Measurements from ENCODE around the gene CITED2.
A peak's percentile ranks its signal among the peaks of the same experiment; 100 is the strongest.
"Not testable (repeated sequence)": the region's sequence is repeated elsewhere in the genome, so short reads cannot be mapped to it uniquely, and the experiment has no call there.

The CITED2 gene

DNA sequence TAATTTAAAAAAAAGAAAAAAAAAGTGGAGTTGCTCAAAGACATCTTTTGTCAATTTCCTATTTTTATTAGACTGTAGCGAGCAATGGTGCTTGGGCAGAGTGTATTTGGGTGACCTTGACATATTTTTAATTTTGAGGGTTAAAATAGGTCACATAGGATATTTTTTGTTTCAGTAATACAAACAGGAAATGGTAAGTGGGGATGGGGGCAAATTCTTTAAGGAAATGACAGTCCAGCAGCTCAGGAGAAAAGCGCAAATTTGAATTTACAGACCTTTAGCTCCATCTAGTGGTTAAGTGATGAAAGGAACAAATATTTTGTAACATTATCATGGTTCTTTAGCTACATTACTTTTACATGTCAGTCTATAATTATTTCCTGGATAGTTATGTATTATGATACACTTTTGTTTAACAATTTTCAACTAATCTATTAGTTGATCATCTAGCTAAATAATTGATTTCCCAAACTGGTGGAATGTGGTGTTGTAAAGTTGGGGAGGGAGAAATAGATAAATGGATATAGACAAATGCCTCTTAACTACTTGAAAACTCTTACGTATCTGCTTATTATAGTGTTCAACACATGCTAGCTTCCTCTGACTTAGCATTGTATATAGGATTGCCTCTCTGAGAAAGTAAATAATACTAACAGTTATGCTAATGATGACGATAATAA lies 10.0 kb downstream of the CITED2 start:
- peak in 1 of 2 donors; percentile 73 for DNase-seq

DNA sequence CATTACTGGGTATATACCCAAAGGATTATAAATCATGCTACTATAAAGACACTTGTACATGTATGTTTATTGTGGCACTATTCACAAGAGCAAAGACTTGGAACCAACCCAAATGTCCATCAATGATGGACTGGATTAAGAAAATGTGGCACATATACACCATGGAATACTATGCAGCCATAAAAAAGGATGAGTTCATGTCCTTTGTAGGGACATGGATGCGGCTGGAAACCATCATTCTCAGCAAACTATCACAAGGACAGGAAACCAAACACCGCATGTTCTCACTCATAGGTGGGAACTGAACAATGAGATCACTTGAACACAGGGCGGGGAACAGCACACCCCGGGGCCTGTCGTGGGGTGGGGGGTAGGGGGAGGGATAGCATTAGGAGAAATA lies 10.7 kb downstream of the CITED2 start:
- DNase-seq, result not testable (repeated sequence)

DNA sequence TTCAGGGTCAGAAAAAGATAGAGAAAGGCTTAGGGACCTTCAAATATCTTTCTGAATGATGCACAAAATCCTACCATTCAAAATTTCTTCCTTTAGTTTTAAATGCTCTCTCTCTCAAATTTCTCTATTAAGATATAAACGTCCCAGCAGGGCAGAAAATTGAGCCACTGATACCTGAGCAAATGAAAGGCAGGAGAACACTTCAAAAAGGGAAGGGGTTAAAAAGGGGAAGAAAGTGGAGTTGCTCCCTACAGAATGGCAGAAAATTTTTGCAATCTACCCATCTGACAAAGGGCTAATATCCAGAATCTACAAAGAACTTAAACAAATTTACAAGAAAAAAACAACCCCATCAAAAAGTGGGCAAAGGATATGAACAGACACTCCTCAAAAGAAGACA lies 11.3 kb downstream of the CITED2 start:
- not testable (repeated sequence) for DNase-seq

DNA sequence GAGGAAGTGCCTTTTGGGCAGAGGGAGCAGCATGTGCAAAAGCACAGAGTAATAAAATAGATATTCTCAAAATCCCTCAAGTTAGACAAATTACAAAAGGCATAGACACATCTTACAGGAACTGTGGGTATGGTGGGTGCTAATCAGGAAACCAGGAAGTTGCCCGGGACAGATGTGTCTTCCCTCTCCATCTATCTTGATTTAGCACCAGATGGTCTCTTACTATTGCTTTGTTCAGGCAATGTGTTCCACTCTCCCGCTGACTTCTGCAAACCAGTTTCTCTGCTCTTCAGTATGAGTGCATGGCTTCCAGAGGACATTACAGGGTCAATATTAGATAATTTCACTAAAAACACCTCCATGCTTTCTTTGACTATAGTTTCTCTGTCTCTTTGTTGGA lies 13.2 kb downstream of the CITED2 start:
- DNase-seq, result no peak

DNA sequence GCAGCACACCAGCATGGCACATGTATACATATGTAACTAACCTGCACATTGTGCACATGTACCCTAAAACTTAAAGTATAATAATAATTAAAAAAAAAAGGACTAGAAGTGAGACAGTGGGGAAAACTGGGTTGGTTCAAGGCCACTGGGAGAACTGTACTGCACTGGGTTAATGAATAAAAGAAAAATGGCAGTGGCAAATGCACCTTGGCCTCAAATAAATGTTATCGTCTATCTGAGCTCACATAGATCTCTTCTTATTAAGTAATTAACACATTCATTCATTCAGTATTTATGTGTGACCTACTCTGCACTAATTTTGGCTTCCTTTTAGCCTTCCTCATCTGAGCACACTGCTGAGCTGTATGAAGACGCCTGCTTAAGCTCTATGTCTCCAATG lies 17.5 kb downstream of the CITED2 start:
- no peak for DNase-seq

DNA sequence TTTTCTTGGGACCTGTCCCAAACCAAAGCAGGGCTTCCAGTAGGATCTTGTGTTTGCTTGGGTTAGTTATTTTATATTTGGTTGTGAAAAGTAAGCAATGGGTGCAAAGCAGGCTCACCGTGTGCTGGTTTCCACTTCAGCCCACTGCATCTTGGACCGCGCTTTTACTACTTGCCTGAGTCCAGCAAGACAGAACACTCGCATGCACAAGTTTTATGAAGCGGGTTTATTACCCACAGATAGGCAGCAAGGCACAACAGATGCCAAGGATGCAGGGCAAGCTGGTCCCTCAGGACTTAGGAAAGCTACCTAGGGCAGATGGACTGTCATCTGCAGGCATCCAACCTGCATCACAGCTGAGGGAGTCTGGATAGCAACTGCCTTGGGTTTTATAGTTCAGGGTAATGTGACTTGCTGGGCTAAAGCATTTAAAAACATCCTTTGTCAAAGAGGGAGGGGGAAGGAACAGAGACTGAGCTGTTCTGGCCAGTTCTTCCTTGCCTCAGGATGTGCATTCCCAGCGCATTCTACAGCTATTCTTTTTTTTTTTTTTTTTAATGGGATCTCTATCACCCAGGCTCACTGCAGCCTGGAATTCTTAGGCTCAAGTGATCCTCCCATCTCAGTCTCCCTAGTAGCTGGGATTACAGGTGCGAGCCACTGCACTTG lies 18.5 kb downstream of the CITED2 start:
- DNase-seq, result no peak

DNA sequence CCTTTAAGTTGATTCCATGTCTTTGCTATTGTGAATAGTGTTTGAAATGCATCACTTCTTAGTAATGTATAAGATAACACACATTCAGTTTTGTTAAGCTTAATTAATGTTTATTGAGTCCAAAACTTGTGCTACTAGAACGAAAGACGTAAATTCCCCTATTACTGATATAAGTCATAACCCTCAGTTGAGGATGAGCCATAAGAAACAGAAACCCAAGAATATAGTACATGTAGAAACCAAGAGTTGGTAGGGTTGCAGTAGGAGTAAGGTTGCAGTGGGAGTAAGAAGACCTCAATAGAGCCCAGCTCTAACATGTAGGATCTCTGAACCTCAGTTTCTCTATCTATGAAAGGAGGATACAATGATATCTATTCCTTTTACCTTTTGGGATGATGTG lies 19.3 kb downstream of the CITED2 start:
- DNase-seq, result no peak

DNA sequence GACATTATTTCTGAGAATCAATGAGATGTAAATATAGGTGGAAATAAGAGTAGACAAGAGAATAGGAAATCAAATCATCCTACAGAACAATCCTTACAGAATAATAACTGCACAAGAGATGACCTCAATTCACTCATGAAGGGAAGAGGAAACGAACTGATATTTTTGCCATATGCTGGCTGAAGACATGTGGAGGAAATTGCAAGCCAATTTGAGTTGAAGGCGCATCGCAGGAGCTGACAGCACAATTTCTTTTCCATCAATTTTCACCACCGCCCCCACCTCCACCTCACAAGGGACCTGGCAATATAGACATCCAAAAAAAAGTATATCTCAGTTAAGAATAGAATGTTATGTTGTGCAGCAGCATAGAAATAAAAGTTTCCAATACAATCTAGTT lies 20.3 kb downstream of the CITED2 start:
- DNase-seq, result no peak

DNA sequence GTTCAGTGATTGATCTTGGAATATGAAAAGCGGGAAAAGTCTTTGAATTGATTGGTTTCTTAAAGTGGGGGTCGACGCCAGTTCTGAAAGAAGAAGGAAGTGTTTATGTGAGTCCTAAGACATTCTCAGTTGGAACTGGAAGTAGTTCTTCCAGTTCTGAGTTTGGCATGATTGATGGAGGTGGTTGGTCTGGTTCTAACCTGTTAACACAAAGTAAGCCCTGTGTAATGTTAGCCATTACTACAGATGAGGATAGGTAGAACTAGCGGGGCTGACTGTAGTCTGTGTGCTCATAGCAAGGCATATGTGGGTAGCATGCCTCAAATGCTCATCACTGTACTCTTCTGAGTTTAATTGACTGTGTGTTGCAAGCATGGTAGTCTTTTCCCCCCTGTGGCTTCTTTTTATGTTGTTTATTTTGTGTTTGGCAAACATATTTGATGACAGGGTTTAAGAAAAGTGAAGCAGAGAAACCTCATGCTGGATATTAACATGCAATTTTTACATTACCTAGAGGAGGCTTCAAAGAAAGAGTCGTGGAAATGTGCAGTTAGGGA lies 24.9 kb downstream of the CITED2 start:
- DNase-seq, result no peak

DNA sequence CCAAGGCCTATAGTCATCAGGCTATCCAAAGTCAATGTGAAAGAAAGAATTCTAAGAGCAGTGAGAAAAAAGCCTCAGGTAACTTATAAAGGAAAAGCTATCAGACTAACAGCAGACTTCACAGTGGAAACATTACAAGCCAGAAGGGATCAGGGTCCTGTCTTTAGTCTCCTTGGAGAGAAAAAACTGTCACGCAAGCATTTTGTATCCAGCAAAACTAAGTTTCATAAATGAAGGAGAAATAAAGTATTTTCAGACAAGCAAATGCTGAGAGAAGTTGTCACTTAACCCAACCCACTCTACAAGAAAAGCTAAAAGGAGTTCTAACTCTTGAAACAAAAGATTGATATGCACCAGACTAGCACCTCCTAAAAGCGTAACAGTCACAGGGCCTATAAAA lies 28.1 kb downstream of the CITED2 start:
- no peak for DNase-seq

DNA sequence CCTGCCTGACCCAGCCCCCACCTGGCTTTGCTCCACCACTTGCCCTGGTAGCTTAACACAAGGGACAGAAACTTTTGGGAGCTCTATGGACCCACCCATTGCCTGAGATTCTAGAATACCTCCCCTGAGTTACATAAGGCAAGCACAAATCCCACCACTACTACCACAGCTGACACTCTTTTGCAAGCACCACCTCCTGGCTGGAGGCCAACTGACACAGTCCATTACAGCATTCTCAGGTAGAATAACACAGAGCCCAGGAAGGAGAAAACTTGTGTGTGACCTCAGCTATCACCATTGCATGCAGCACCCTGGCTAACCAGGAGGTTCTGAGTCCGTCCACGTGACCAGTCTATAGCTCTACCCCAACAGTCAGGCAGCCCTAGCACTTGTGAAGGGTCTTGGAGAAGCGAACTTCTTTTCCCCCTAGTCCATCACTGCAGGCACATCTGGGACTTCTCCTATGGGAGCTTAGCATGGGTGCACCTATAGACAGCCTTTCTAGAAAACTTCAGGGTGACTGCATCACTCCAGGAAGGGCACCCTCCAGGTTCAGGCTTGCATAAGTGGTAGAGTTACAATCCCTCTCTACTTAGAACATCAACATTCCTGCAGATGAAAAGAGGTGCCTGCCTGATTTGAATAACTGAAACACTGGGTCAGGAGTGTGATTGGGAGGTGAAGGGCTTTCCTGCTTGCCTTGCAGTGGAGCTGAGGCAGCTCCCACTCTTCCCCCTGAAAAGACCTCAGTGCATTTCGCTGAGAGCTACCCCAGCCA lies 30.1 kb downstream of the CITED2 start:
- DNase-seq, result no peak

DNA sequence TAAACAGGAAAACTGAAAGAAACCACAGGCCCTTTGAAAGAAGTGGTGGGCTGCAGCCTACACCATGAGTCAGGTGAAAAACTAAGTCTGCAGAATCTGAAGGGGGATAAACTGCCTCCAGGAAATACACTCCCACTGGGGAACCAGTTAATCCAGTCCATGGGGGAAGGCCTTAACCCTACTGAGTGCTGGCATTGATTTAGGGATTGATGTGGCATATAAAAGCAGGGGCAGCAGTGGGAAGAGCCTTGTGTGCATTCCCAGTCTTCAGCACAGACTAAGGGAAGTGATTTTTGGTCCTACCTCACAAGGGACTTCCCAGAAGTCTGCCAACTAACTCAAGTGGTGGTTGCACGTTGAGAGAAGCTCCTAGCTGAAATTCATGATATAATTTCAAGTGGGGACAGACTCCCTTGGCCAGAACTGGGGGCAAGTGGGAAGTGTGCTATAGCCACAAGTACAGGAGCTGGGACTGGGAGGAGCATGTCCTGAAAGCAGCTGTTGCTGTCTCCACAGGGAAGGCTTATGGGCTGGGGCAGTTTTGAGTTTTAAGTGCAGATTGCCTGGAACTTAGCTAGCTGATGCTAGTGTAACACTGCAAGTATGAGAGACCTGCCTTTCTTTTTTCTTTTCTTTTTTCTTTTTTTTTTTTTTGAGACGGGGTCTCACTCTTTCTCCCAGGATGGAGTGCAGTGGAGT lies 31.2 kb downstream of the CITED2 start:
- no peak for DNase-seq

DNA sequence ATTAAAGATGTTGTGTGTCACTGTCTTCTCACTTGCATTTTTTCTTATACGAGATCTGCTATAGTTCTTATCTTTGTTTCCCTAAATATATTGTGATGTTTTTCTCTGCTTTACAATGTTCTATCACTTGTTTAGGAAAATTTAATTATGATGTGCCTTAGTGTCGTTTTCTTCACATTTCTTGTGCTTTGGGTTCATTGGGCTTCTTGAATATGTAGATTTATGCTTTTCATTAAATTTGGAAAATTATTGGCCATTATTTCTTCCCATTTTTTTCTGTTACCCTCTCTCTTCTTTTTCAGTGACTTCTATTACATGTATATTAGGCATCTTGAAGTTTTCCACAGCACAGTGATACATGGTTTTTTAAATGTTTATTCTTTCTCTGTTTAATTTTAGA lies 33.4 kb downstream of the CITED2 start:
- no peak for DNase-seq

DNA sequence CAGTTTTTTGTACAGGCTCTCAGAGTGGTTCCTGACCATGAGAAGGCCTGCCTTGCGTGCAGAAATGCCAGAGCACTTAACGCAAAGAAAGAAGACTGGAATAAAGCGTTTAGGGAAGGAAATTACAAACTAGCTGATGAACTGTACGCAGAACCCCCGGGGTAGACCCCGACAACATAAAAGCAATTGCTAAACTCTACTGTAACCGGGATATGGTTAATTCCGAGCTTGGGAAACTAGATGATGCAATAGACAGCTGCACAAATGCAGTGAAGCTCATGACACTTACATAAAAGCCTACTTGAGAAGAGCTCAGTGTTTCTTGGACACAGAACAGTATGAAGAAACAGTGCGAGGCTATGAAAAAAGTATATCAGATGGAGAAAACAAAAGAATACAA lies 35.7 kb downstream of the CITED2 start:
- no peak for DNase-seq

DNA sequence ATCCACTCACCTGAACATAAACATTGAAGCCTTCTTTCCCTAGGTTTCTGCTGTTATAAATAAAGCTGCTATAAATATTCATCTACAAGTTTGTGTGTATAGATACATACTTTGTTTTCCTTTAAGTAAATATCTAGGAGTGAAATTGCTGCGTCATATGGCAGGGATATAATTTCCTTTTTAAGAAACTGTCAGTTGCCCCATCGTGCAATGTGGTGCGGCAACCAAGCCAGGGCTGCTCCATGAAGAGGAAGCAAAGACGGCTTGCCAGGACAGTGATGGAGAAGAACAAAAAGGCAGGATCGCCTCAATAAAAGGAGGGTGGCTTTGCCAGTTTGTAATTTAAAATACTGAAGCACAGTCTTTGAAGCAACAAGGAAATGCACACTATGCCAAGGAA lies 36.6 kb downstream of the CITED2 start:
- DNase-seq, result no peak

DNA sequence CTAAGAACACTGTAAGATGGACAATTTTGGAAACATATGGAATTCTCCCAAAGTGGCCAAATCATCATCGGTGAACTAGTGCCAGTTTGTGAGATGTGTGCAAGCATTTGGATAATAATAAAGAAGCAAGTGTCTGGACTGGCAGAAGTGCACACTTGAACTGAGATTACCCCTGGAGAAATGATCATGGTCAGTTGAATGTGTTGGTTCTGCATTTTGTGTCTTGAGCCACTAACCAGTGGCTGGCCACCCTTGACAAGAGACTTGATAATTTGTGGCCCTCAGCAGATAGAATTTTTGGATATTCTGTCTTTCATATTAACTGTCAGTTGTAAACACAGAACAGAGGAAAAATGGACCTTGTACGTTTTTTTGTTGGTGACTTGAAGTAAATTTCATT lies 37.4 kb downstream of the CITED2 start:
- no peak for DNase-seq

DNA sequence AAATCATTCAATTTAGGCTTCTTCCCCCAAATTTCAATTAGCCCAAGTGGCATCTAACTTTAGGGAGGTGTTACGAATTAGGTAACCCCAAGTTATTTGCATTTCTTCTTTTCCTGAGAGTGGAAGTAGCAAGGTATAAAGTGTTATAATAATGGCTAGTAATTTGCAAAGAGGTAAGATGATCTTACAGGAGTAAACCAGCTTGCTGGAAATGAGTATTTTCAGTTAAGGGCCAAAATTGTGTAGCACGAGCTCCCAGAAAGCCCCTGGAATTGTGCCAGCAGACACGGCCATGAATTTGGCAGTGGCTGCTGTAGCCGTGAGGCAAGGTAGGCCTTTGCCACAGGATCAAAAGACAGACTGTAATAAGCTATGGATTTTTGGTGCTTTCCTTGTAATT lies 38.0 kb downstream of the CITED2 start:
- DNase-seq, result no peak

DNA sequence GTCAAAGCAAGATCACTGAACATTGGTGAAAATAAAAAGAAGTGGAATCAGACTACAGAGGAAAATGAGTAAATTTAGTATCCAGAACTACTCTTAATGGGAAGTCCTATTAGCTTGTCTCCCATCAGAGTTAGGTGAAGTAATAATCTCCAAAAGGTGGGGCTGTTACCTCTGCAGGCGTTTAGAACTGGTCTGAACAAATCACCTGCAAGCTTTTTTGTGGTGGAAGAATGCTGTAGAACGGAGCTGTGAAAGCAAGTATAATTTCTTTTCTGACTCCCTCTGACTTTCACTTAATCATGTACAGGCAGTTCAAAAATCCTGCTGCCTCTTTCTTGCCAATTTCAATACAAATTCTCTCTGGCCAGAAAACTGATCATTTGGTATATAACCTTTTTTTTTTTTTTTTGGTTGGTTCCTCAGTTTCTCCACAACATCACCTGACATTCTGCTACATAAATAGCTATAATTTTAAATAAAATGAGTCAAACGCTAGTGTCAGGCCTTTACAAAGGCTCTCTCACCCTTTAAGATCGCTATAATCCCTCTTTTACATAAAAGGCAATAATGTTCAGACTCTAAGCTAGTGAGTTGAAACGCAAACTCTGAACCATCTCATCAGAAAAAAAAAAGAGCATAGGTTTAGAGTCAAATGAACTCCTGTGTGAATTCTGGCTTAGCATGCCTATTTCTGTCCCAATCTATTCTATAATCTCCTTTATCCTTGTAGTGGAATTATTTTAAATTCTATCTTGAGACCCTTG lies 38.8 kb downstream of the CITED2 start:
- DNase-seq, result no peak

DNA sequence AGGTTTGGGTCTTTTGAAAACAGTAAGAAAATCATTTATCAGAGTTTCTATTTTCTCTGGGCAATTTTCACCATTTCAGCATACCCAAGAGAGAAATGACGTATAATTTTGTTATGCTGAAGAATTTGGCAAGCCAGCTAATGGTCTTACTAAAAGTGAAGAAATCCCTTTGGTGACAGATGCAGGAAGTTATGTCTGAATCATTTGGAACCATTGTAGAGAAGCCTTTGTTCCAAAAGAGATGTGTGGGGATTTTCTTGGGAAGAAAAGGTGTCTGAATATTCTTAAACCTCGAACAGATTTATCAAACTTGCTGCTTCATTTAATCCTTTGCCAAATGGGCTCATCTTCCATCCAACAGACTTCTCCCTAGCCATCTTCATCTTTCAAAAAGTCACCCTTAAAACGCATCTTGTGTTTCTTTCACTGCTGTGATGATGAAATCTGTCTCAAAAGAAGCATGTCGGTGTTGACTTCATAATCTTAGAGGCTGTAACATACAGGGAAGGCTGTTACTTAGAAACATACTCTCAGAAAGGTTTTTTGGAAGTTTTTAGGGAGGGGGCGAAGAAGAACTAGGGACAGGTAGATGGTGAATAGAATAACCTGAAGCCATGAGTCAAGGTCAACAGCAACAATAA lies 39.5 kb downstream of the CITED2 start:
- DNase-seq, result no peak

DNA sequence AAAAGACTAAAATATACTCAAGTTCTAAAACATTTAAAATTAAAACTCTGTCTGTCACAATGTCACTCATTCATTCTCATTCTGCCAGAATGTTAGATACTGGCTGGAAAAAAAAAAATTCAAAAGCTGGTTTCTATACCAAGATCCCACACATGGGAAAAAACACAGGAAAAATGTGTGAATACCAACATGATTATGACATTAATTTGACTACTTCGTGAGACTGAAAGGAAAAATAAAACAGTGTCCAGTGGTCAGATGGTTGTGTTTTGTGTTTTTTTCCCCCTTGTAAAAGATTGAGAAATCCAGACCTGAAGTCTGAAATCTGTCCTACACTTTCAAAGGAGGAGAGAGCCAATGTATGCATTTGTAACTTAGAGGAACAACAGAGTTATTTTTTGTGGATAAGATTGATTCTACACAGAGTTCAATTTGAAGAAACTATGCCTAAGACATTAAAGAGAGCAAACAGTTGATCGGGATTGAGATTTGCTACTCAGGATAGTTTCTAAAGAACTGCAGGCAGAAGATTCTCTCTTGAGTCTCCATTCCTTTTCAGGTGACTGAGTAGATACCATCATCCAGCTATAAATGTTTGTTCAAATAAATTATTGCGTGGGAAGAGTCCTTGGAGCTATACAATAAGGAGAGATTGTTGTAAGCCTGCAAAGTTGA lies 43.5 kb downstream of the CITED2 start:
- no peak for DNase-seq

DNA sequence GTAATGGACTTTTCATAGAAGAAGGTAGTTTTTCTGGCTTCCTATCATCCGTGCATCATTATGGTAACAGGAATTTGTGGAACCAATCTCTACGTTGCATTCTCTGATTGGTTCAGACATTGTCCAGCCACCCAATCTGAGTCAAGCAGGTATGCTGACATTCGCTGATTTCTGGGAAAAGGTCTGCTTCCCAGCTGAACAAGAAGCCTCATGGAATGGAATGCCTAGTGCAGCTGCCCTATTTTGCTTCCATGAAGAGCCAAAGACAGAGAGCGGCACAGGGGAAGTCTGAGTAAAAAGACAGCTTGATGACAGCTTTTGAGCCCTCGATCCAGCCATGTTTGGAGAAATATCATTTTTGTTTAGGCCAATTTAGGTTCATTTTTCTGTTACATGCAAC lies 44.1 kb downstream of the CITED2 start:
- DNase-seq, result no peak
